ENCODE data around the gene SGCA. TPM values are rescaled to one million over a fixed set of nuclear protein-coding genes. Genes with fewer than 3 reads are reported as not detected.
A peak's percentile ranks its signal among the peaks of the same experiment; 100 is the strongest.

The SGCA gene
- total and polyA plus RNA-seq, 7 donors: 2.5 to 80.1 (median 27.3) TPM

- Histone ChIP-seq H3K9me3 (no peaks in the 10 kb centered on the region), H3K36me3 (no peaks in the 10 kb centered on the region), H3K4me1 (peaks cover 0 to 87% (median 81%) of the 10 kb centered on the region in 4 donors), H3K27me3 (no peaks in the 10 kb centered on the region), H3K4me3 (no peak overlapping the region), H3K27ac (peak overlapping the region; percentile 32 to 99 (median 96))
- 58 to 63% methylated on average over 10 of the region's 10 CpGs for WGBS, 2 donors
- TF ChIP-seq POLR2A (IDR thresholded peaks at IDR 0.05): no peak
- no peak for TF ChIP-seq EP300 (IDR thresholded peaks at IDR 0.05)
- TF ChIP-seq CTCF (IDR thresholded peaks at IDR 0.05): no peak
- TF ChIP-seq POLR2AphosphoS5 (IDR thresholded peaks at IDR 0.05): no peak
- intact Hi-C loops (cut with DNase I): no loop called here
- peak; percentile 67 for DNase-seq
Observed at GRCh38 chr17:50205111-50205962, 39.5 kb downstream of the SGCA start.

DNA sequence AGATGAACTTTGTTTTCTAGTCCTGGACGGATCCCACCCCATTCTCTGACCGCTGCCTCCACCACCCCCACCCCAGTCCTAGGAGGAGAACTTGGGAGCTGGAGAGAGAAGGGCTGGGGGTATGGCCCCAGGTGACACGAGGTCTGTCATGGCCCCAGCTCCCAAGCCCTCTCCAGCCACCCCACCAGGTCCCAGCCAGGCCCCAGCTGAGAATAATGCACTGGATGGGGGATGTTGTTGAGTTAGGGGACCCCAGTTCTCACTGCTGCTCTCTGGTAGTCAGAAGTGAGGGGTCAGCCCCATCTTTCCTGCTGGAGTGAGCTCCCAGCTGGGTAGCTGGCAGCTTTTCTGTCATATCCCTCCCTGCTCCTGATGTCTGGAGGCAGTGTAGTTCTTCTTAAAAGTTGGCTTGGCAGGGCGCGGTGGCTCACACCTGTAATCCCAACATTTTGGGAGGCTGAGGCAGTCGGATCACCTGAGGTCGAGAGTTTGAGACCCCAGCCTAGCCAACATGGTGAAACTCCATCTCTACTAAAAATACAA, 40.2 kb downstream of the SGCA start:
- 76 to 79% methylated on average over 7 of the region's 7 CpGs for WGBS, 2 donors
- Histone ChIP-seq H3K36me3 (no peaks in the 10 kb centered on the region), H3K27me3 (no peaks in the 10 kb centered on the region), H3K9me3 (no peaks in the 10 kb centered on the region), H3K27ac (peak overlapping the region; percentile 32 to 99 (median 96)), H3K4me3 (no peak overlapping the region), H3K4me1 (peaks cover 0 to 94% (median 88%) of the 10 kb centered on the region in 4 donors)
- intact Hi-C loops (cut with DNase I): no loop called here
- TF ChIP-seq POLR2AphosphoS5 (IDR thresholded peaks at IDR 0.05) (no peak), EP300 (IDR thresholded peaks at IDR 0.05) (no peak), POLR2A (IDR thresholded peaks at IDR 0.05) (no peak), CTCF (IDR thresholded peaks at IDR 0.05) (no peak)
- DNase-seq: peak; percentile 60

GRCh38 chr17:50206604-50207293, 40.9 kb downstream of the SGCA start:
- H3K36me3 ChIP-seq: no peaks in the 10 kb centered on the region
- intact Hi-C loops (cut with DNase I): no loop called here
- TF ChIP-seq CTCF (IDR thresholded peaks at IDR 0.05) (no peak), POLR2AphosphoS5 (IDR thresholded peaks at IDR 0.05) (peak in 1 of 4 donors; percentile 23)
- H3K4me1 ChIP-seq: peaks cover 0 to 98% (median 92%) of the 10 kb centered on the region in 4 donors
- 16 to 18% methylated on average over 18 of the region's 18 CpGs for WGBS, 2 donors
- peak overlapping the region in 2 of 4 donors; percentile 22 to 28 for H3K4me3 ChIP-seq
- no peaks in the 10 kb centered on the region for H3K27me3 ChIP-seq
- DNase-seq: peak; percentile 87
- H3K27ac ChIP-seq: peak overlapping the region; percentile 67 to 99 (median 96)
- no peaks in the 10 kb centered on the region for H3K9me3 ChIP-seq

DNA sequence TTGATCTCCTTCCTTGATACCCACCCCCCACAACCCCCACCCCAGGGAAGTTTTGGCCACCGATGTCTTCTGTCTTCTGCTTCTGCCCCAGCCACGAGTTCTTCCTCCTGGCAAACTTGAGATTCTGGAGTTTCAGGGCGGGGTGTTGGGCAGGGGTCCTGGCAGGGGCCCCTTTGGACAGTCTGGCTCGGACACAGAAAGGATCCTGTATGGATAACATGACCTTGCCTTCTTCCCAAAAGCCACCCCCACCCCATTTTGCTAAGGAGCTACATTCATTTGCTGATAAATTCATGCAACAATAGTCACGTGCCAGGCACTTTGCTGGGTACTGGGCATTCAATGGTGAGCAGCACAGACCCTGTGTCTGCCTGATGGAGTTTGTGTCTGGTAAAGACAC, 41.5 kb downstream of the SGCA start:
- Histone ChIP-seq H3K9me3 (no peaks in the 10 kb centered on the region), H3K4me1 (peaks cover 0 to 98% (median 95%) of the 10 kb centered on the region in 4 donors), H3K27me3 (no peaks in the 10 kb centered on the region), H3K4me3 (peak overlapping the region in 2 of 4 donors; percentile 22 to 28), H3K36me3 (no peaks in the 10 kb centered on the region), H3K27ac (peak overlapping the region; percentile 67 to 99 (median 96))
- peak; percentile 58 for DNase-seq
- WGBS, 2 donors: 57 to 58% methylated on average over 5 of the region's 5 CpGs
- TF ChIP-seq EP300 (IDR thresholded peaks at IDR 0.05) (no peak), CTCF (IDR thresholded peaks at IDR 0.05) (no peak), POLR2AphosphoS5 (IDR thresholded peaks at IDR 0.05) (no peak), POLR2A (IDR thresholded peaks at IDR 0.05) (no peak)
- intact Hi-C loops (cut with DNase I): no loop called here
